ENCODE data around the gene PKIB.

GRCh38 chr6:122681705-122682104 is 71.5 kb downstream of the PKIB start:
- TF ChIP-seq POLR2A (IDR thresholded peaks at IDR 0.05; ENCODE audit: low read length) (no peak), GATA1 (IDR thresholded peaks at IDR 0.05; ENCODE audit: low read depth, low read length) (no peak)

All from erythroblast (primary cell).